NK-92 (cell line): ENCODE measurements around the gene PDXDC1.
"Not testable (repeated sequence)": the region's sequence is repeated elsewhere in the genome, so short reads cannot be mapped to it uniquely, and the experiment has no call there.

ENCODE experiments used
- DNase-seq: peaks from one replicate; lab custom pipeline; 2025; ENCODE audit not compliant: unreplicated experiment; lab: John Stamatoyannopoulos, UW

PDXDC1 gene, protein sequence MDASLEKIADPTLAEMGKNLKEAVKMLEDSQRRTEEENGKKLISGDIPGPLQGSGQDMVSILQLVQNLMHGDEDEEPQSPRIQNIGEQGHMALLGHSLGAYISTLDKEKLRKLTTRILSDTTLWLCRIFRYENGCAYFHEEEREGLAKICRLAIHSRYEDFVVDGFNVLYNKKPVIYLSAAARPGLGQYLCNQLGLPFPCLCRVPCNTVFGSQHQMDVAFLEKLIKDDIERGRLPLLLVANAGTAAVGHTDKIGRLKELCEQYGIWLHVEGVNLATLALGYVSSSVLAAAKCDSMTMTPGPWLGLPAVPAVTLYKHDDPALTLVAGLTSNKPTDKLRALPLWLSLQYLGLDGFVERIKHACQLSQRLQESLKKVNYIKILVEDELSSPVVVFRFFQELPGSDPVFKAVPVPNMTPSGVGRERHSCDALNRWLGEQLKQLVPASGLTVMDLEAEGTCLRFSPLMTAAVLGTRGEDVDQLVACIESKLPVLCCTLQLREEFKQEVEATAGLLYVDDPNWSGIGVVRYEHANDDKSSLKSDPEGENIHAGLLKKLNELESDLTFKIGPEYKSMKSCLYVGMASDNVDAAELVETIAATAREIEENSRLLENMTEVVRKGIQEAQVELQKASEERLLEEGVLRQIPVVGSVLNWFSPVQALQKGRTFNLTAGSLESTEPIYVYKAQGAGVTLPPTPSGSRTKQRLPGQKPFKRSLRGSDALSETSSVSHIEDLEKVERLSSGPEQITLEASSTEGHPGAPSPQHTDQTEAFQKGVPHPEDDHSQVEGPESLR

DNA sequence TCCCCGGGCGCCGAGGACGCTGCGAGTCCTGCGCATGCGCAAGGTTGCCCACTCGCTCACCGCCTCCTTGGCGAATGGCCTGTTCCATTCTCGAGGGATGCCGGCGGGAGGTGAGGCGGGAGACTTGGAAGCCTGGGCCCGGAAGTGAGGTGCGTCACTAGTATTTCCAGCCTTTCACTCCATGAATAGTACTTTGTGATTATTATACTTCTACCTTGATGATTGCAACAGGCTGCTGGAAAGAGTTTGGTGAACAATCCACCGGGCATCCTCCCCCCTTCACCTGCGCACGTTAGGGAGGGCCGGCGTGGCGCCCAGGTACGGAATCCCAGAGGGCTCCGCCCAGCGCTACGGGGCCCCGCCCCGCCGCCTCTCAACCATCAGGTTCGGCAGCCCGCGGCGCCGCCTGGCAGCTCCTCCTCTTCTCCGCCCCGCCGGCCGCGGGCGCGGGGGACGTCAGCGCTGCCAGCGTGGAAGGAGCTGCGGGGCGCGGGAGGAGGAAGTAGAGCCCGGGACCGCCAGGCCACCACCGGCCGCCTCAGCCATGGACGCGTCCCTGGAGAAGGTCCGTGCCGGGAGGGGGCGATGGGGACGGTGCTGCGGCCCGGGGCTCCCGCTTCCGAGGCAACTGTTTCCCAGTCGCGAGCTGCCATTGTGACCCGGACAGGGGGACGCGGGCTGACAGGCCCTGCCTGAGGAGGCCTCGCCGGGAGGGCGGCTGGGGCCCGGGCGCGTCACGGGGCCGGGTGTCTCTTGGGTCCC lies at the start of gene PDXDC1:
Gene PDXDC1 (plus strand): TSS at position 371 of the 762 bp plus-strand sequence. CDS start 174 bp downstream, at position 545.
- peak; percentile 66 for DNase-seq

DNA sequence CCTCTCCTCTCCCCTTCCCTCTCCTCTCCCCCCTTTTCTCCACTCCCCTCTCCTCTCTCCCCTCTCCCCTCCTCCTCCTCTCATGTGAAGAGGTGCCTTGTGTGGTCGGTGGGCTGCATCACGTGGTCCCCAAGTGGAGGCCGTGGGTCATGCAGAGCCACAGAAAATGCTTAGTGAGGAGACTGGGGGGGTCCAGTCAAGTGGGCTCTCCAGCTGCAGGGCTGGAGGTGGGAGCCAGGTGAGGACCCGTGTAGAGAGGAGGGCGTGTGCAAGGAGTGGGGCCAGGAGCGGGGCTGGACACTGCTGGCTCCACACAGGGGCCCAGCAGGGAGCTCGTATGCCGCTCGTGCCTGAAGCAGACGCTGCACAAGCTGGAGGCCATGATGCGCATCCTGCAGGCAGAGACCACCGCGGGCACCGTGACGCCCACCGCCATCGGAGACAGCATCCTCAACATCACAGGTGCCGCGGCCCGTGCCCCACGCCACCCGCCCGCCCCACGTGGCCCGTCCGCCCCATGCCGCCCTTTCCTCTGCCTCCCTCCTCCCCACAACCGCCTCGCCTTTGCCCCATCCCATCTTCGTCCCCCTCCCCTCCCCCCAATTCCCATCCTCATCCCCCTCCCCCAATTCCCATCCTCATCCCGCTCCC lies 46.6 kb upstream of the PDXDC1 start:
- DNase-seq, result not testable (repeated sequence)

DNA sequence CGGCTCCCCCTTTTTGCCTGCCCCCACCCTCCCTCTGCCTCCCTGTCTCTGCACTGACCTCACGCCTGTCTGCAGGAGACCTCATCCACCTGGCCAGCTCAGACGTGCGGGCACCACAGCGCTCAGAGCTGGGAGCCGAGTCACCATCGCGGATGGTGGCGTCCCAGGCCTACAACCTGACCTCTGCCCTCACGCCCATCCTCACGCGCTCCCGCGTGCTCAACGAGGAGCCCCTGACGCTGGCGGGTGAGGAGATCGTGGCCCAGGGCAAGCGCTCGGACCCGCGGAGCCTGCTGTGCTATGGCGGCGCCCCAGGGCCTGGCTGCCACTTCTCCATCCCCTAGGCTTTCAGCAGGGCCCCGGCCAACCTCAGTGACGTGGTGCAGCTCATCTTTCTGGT lies 45.6 kb upstream of the PDXDC1 start:
- not testable (repeated sequence) for DNase-seq

DNA sequence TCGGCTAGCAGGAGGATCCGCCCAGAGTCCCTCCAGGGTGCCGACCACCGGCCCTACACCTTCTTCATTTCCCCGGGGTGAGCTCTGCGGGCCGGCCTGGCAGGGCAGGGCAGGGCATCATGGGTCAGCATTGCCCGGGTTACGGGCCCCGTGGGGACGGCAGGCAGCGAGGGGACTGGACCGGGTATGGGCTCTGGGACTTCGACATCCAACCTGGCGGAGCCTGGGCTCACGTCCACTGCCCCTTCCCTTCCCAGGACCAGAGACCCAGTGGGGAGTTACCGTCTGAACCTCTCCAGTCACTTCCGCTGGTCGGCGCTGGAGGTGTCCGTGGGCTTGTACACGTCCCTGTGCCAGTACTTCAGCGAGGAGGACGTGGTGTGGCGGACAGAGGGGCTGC lies 44.6 kb upstream of the PDXDC1 start:
- not testable (repeated sequence) for DNase-seq

DNA sequence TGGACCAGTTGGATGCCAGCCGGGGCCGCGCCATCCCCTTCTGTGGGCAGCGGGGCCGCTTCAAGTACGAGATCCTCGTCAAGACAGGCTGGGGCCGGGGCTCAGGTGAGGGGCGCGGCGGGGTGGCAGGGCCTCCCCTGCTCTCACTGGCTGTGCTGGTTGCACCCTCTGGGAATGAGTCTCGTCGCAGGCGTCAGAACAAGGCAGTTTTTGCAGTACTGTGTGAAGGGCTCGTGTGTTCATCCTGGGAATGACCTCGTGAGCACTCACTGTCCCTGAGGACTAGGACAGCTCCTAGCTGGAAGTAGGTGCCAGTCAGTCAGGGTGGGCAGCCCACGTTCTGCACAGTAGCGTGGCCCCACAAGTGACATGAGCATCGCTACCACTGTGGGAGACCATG lies 43.9 kb upstream of the PDXDC1 start:
- not testable (repeated sequence) for DNase-seq

DNA sequence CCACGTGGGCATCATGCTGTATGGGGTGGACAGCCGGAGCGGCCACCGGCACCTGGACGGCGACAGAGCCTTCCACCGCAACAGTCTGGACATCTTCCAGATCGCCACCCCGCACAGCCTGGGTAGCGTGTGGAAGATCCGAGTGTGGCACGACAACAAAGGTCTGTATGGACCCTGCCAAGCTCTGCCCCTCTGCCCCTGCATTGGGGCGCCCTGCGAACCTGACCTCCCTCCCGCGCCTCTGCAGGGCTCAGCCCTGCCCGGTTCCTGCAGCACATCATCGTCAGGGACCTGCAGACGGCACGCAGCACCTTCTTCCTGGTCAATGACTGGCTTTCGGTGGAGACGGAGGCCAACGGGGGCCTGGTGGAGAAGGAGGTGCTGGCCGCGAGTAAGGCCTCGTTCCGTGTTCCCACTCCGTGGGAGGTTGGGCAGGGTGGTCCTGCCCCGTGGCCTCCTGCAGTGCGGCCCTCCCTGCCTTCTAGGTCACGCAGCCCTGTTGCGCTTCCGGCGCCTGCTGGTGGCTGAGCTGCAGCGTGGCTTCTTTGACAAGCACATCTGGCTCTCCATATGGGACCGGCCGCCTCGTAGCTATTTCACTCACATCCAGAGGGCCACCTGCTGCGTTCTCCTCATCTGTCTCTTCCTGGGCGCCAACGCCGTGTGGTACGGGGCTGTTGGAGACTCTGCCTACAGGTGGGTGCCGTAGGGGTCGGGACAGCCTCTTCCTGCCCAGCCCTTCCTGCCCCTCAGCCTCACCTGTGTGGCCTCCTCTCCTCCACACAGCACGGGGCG lies 42.0 kb upstream of the PDXDC1 start:
- not testable (repeated sequence) for DNase-seq

DNA sequence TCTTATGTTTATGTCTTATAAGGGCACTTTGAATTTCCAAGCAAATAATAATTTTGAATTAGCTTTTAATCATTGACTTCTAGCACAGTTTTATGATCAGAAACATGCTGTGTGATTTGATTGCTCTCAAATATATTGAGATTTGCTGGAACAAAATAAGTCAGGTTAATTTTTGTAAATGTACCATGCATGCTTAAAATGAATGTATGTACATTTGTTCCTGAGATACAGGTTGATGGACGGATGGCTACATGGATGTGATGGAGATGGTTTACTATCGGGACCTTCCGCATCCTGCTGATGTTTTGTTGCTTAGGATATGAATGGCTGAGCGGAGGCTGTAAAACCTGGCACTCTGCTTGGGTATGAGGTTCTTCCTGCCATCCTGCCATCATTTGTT lies 37.7 kb upstream of the PDXDC1 start, which contains the start of gene NPIPA1:
Gene NPIPA1 (plus strand): TSS at position 301 of the 400 bp plus-strand sequence. CDS start 0 bp downstream, at position 301.
- DNase-seq, result not testable (repeated sequence)

DNA sequence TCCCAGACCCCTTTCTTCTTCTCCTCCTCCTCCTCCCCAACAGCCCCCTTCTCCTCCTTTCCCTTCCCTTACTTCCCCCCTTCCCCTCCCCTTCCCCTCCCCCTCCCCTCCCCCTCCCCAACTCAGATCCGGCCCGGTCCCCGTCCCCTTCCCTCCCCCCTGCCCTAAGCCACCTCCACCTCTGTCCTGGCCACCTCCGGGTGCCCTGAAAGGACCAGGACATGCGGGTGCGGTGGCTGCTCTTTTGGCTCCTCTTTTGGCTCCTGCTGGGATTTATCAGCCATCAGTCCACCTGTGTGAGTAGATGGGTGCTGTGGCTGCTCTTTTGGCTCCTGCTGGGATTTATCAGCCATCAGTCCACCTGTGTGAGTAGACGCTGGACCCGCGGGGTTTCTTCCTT lies 36.8 kb upstream of the PDXDC1 start:
- DNase-seq, result not testable (repeated sequence)

DNA sequence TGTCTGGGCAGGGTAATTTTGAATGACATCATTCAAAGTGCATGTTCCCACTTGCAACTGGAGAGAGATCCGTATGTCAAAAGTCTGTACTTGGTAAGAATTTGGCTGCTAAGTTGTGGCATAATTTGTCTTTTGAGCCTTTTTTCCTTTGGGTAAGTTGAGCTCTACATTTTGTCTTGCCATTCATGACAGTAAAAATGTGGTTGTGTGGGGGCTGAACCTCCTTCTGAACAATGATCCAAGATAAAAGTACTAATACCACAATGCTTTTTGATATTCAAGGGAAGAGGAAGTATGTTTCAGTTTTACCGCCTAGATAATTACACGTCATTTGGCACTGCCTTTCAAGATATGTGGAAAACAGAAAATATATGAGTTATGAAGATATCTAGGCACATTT lies 32.1 kb upstream of the PDXDC1 start:
- not testable (repeated sequence) for DNase-seq

DNA sequence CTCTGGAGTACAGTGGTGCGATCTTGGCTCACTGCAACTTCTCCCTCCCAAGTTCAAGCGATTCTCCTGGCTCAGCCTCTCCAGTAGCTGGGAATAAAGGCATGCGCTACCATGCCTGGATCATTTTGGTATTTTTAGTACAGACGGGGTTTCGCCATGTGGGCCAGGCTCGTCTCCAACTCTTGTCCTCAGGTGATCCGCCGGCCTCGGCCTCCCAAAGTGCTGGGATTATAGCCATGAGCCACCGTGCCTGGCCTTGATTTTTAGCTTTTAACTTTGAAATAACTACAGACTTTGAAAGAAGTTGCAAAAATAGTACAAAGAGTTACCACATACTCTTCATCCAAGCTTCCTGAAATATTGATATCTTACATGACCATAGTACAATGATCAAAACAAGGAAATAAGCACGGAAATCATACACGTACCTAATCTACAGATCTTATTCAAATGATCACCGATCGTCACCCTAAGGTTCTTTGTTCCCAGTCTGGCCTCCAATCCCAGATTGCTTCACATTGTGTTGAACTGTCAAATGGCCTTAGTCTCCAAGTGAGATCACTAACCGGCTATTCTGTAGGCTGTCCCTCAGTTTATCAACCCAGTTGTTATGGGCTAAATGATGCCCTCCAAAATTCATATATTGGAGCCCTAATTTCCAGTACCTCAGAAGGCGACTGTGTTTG lies 19.1 kb upstream of the PDXDC1 start:
- DNase-seq, result no peak

DNA sequence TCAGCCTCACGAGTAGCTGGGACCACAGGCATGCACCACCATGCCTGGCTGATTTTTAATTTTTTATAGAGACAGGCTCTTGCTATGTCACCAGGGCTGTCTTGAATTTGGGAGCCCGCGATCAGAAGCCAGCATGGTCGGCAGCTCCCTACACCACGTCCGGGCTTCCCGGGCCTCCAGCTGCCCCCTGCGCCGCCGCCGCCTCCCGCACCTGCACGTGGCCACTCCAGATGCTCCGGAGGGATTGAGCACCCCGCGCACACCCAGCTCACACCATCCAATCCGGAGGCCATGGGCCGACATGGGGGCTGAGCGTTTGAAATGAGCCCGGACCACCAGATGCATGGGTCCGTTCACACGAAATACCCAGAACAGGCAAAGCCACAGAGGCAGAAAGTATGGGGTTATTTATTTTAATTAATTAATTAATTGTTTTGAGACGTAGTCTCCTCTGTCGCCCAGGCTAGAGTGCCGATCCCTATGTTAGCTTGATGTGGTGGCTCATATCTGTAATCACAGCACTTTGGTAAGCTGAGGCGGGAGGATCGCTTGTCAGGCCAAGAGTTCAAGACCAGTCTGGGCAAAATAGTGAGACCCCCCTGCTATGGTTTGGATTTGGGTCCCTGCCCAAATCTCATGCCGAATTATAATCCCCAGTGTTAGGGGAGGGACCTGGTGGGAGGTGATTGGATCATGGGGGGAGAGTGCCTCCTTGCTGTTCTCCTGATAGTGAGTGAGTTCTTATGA lies 17.1 kb upstream of the PDXDC1 start:
- DNase-seq, result no peak

DNA sequence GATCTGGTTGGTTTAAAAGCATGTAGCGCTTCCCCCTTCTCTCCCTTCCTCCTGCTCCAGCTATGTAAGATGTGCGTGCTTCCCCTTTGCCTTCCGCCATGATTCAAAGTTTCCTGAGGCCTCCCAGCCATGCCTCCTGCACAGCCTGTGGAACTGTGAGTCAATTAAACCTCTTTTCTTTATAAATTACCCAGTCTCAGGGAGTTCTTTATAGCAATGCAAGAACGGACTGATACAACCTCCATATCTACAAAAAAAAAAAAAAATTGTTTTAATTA lies 16.6 kb upstream of the PDXDC1 start:
- no peak for DNase-seq

DNA sequence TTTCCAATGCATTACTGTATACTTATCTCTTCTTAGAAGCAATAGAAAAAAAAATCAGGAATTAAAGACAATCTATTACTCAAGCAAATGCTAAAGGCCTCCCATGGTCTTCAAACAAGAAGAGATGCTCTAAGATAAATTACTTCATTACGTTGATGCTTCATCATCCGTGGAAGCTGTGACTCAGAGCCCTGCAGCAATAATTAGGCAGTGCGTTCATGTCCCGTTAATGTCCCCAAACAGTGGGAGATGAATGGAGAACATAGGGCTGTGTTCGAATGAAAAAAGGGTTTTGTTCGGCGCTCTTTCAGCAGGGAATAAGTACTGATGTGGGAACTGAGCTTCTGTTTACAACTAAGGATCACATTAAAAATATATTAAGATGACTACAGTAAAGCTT lies 15.9 kb upstream of the PDXDC1 start:
- no peak for DNase-seq

DNA sequence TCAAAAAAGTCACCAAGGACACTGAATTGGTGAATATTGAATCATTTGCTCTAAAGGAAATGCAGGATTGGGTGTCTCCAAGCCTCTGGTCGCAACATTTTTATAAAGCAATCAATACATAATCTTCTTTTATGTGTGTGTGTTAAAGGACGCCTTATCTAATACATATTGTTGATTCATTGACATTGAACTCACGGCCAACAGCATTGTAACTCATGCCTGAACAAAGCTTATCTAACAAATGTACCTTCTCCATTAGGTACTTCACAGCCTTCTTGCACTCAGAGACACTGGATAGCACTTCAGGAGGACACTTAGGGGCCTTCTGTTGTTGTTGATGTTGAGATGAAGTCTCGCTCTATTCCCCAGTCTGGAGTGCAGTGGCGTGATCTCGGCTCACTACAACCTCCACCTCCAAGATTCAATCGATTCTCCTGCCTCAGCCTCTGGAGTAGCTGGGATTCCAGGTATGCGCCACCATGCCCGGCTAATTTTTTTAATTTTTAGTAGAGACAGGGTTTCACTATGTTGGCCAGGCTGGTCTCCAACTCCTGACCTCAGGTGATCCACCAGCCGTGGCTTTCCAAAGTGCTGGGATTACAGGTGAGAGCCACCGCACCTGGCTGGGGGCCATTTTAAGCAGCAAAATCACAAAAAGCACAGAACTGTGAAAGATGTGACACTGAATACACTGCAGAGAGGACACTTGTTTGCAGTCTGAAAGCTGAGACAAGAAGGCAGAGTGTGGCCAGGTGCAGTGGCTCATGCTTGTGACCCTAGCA lies 13.2 kb upstream of the PDXDC1 start:
- no peak for DNase-seq

DNA sequence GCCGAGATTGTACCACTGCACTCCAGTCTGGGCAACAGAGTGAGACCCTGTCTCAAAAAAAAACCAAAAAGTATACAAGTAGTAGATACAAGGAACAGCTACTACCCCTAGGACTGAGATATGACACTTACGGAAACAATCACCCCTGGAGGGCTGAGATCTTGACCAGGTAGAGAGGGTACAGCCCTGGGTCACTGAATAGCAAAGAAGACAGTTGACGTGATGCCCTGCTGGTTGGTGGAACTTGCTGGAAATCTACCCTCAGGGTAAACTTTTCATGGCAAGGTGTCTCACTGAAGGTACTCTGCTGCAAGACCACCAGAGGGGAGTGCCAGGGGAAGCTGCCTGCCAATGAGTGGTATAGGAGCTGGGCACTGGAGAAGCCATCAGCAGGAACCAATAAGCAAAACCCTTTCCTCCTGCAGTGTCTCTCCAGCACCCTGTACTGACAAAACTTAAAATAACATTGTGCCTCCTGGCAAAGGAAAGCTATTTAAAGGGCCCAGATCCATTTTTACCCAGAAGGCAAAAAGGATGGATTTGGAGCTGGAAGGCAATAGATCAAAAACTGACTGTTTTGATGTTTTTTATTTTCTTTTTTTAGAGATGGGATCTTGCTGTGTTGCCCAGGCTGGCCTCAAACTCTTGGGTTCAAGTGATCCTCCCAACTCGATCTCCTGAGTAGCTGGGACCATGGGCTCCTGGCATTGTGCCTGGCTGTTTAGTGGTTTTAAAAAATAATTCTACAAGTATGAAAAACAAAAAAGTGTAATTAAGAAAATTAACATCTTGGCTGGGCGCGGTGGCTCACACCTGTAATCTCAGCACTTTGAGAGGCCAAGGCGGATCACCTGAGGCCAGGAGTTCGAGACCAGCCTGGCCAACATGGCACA lies 11.3 kb upstream of the PDXDC1 start:
- no peak for DNase-seq

DNA sequence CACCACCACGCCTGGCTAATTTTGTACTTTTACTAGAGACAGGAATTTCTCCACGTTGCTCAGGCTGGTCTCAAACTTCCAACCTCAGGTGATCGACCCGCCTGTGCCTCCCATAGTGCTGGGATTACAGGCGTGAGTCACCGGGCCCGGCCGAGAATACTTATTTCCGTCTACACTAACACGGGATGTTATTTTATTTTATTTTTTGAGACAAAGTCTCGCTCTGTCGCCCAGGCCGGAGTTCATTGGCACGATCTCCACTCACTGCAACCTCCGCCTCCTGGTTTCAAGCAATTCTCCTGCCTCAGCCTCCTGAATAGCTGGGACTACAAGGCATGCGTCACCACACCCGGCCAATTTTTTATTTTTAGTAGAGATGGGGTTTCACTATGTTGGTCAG lies 9.5 kb upstream of the PDXDC1 start:
- DNase-seq, result no peak

DNA sequence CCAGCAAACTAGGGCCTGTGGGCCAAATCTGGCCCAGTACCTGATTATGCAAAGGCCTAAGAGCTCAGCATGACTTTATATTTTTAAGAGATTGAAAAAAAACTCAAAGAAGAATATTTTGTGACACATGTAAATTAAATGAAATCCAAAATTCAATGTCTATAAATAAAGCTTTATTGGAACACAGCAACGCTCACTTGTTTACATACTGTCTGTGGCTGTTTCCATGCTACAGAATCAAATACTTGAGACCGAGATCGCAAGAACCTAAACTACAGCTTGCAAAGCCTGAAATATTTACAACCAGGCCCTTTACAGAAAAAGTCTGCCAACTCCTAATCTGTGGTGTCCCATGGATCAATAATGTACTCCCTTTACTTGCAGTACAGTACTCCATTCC lies 5.0 kb upstream of the PDXDC1 start:
- DNase-seq, result not testable (repeated sequence)
